ENCODE data around the gene GLRX3.
A peak's percentile ranks its signal among the peaks of the same experiment; 100 is the strongest.

Gene GLRX3

DNA sequence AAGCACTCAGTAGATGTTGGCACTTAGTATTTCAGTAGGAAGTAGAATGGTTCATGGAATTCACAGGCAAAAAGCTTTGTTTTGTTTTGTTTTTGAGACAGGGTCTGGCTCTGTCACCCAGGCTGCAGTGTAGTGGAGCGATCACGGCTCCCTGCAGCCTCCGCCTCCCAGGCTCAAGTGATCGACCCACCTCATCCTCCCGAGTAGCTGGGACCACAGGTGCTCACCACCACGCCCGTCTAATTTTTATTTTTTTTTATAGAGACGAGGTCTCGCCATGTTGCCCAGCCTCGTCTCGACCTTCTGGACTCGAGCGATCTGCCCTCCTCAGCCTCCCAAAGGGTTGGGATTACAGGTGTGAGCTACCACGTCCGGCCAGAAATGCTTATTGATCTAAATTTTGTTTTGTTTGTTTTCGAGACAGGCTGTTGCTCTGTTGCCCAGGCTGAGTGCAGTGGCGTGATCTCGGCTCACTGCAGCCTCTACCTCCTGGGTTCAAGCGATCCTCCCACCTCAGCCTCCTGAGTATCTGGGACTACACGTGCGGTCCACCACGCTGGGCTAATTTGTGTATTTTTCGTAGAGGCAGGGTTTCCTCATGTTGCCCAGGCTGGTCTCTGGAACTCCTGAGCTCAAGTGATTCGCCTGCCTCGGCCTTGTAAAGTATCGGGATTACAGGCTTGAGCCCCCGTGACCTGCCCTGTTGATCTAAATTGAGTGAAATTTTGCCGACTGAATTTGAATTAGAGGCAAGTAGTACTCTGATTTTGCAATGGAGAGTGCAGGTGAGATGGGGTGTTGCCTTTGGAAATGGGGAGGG, 1.7 kb downstream of the GLRX3 start:
- DNase-seq = no peak

- DNase-seq = no peak
Observed at GRCh38 chr10:130138479-130138866, 2.3 kb downstream of the GLRX3 start.

DNA sequence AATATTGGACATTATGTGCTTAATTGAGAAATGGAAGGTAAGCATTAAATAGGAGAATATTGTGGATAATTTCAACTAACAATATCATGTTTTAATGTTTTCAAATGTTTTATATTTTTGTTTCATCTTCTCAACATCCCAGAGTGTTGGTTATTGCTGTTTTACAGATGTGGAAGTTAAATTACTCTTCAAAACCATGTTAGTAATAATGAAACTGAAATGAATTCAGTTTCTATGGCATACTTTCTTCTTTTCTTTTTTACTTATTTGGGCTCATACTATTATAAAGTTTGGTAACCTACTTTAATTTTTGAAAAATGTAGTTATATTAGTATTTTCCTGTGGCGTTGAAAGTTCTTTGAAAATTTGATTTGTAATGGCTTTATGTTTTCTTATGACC, 4.2 kb downstream of the GLRX3 start:
- DNase-seq = no peak

DNA sequence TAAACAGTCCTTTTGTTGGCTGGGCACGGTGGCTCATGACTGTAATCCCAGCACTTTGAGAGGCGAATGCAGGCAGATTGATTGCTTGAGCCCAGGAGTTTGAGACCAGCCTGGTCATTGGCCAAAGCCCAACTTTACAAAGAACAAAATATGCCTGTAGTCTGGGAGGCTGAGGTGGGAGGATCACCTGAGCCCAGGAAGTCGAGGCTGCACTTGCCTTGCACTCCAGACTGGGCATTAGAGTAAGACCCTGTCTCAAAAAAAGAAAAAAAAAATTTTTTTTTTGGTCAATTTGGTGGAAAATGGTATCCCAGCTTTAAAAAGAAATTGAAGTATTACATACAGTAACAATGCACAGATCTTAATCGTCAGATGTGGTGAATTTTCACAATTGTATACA, 4.8 kb downstream of the GLRX3 start:
- DNase-seq = no peak

GRCh38 chr10:130141460-130141859, 5.3 kb downstream of the GLRX3 start:
- DNase-seq = no peak

- DNase-seq = peak; percentile 21
Observed at GRCh38 chr10:130141878-130142277, 5.7 kb downstream of the GLRX3 start.

GRCh38 chr10:130146042-130146441, 9.9 kb downstream of the GLRX3 start:
- no peak for DNase-seq

DNA sequence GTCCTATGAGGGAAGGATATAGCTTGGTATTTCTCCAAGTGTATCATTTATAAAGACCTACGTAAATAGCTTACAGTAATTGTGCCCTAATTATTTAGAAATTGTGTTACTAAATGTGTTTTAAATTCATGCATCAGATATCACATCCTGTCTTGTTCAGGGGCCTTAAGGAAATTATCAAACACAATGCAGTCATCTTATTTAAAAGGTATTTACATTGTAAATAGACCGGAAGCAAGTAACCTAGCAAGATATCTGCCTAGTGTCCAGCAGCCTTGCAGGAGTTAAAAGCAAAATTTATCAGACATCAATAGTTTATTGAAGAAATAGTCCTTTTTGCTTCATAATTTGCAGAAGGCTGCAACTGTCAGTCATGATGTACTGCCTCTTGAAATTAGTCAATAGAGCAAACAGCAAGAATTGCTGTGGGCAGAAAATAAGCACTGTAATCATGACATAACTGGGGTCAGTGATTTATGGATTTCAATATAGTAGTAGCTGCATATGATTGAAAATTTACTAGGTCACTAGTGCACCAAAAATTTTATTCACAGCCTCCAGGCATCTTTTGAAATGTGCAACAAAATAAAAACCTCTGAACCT, 23.1 kb downstream of the GLRX3 start:
- DNase-seq = no peak

- no peak for DNase-seq
Observed at GRCh38 chr10:130160775-130161174, 24.6 kb downstream of the GLRX3 start.

GRCh38 chr10:130161331-130161730, 25.1 kb downstream of the GLRX3 start:
- no peak for DNase-seq

- no peak for DNase-seq
Observed at GRCh38 chr10:130167193-130167592, 31.0 kb downstream of the GLRX3 start.

GRCh38 chr10:130167707-130168106, 31.5 kb downstream of the GLRX3 start:
- no peak for DNase-seq

- no peak for DNase-seq
Observed at GRCh38 chr10:130169136-130169859, 33.1 kb downstream of the GLRX3 start.

DNA sequence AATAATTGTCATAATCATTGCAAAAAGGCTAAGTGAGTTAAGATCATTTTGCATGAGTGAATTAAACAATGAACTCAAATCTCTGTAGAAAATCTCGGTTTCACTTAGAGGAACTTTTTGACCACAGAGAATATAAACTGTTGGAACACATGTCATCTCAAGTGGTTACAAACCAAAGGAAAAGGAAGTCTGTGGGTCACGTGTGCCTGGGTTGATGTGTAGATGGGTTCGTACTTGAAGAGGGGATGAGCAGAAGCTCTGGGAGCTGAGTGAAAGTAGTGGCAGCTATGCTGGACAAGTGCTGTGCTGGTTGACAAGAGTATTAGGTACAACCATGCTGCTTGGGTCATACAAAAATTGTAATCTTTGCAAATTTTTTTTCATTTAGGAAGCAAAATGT, 35.0 kb downstream of the GLRX3 start:
- peak; percentile 49 for DNase-seq

- DNase-seq = no peak
Observed at GRCh38 chr10:130174328-130174727, 38.1 kb downstream of the GLRX3 start.

DNA sequence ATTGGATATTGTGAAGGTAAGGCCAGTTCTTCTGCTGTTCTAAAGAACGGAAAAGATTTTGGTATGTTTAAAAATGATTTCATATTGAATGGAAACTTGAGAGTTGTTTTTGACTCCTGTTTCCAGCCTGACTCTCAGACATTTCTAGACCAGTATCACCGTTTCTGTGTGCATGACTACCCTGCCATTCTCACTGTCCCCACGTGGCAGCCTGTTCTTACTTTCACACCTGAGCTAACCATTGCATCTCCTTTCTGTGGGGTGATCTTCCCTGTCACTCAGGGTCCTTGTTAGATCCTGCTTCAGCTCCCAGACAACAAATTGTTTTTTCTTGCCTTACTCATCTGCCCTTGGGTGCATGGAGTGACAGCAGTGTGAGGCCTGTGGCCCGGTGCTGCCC, 38.9 kb downstream of the GLRX3 start:
- no peak for DNase-seq

DNA sequence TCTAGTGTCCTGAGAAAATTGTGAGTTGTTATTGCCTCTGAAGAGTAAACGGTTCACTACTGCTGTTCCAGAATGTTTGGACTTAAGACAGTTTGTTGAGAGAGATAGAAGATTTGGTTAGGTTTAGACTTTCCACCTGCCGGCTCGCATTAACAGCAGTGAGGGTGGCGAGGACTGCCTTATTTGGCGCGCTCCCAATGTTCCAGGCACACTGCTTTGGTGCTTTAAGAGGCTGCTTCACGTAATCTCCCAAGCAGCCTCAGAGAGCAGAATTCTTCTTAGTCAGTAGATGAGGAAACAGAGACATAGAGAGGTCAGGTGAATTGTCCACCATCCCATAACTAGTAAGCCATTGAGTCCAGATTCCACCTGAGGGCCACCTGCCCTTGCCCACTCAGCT, 41.1 kb downstream of the GLRX3 start:
- no peak for DNase-seq

GRCh38 chr10:130179640-130180039, 43.4 kb downstream of the GLRX3 start:
- peak; percentile 63 for DNase-seq

- no peak for DNase-seq
Observed at GRCh38 chr10:130180416-130180815, 44.2 kb downstream of the GLRX3 start.

DNA sequence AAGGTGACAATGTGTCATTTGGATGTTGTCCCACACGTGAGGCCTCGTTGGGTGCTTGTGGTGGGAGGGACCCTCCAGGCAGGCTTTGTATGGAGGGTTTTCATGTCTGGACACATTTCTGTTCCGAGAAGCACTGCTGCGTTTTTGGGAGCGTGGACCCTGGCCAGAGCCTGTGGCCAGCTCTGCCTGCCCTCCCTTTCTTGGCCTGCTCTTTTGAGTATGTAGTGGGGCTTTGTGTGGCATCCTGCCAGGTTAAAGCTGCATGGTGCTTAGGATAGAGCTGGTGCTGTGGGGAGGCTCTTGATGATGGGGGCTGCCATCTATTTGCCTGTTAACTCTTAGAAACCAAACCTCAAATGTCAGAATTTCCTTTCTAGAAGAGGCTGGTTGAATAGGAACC, 45.7 kb downstream of the GLRX3 start:
- DNase-seq = no peak

DNA sequence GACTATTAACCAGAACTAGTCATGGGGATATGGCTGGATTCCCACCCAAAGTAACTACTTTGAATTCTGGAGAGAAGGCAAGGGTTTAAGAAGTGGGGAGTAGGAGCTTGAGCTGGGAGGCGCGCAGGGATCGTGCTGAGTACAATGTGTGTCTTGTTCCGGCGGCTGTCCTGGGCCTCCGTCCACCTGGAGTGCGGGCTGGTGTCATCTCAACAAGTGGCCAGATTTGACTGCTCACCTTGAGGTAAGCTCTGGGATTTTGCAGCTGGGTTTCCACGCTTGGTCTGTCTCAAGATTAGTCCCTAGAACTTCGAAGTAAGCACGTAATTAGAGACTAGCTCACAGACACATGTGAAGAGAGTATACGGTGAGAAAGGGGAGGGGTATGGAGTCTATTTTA, 49.4 kb downstream of the GLRX3 start:
- no peak for DNase-seq

DNA sequence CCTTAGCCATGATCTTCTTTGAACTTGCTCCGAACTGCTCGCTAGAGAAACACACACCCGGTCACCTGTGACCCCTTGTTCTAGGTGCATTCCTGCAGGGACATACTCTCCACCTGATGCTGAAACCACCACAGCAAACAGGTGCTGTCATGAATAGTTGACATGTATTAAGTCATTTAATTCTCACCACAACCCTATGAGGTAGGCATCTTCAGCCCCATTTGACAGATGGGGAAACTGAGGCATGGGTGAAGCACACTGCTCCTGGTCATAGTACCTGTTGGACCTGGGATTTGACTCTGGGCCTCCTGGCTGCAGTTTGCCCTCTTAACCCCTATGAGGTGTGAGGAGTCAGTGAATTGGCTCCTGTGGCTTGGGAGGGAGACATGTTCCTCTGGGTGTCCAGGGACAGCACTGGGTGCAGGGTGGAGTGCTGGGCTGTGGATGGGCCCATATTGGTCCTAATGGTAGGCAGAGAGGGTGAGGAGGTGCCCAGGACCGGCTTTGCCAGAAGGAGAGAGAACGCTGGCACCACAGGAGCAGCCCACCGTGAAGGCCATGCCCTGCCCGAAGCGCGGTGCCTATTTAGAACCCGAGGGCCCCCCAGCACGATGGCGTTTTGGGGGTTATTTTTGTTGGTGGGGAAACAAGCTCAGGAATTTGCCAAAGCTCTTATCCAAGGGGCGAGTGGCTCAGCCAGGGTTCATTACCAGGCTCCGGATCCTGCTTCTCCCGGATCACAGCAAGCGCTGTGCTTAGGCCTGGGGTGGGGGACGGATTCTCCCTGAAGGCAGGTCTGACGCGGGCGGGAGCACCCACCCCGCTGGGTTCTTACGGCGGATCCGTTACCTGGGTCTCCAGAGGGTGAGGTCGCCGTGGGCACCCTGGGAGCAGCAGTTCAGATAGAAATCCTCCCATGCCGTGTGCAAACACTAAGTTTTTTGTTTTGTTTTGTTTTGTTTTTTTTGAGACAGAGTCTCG, 52.3 kb downstream of the GLRX3 start:
- DNase-seq = no peak

- no peak for DNase-seq
Observed at GRCh38 chr10:130189608-130190054, 53.4 kb downstream of the GLRX3 start.
